IPS-NIHi7 (cell line): ENCODE measurements around the gene GPR32.
"Not testable (repeated sequence)": the region's sequence is repeated elsewhere in the genome, so short reads cannot be mapped to it uniquely, and the experiment has no call there.

Experiments
- DNase-seq: peaks from one replicate; pipeline ENCODE4 v3.0.0; 2012; ENCODE audit warnings: mixed read lengths; ENCODE audit errors: extremely low spot score

GPR32 gene

GRCh38 chr19:50770164-50770563 is at the start of gene GPR32:
TSS of gene GPR32 (plus strand) at chr19:50770464. CDS start at chr19:50770601, 137 bp downstream.
- not testable (repeated sequence) for DNase-seq

- no peak for DNase-seq
Observed at GRCh38 chr19:50720921-50721381, 49.3 kb upstream of the GPR32 start.

GRCh38 chr19:50721441-50722137 is 48.7 kb upstream of the GPR32 start:
- no peak for DNase-seq

- no peak for DNase-seq
Observed at GRCh38 chr19:50722201-50723013, 47.9 kb upstream of the GPR32 start.

- no peak for DNase-seq
Observed at GRCh38 chr19:50723069-50723468, 47.2 kb upstream of the GPR32 start, which contains the start of gene CLEC11A. TSS of gene CLEC11A (plus strand) at chr19:50723364. CDS start at chr19:50723526, 162 bp downstream.

- no peak for DNase-seq
Observed at GRCh38 chr19:50723735-50724521, 46.3 kb upstream of the GPR32 start.

GRCh38 chr19:50724522-50725217 is 45.6 kb upstream of the GPR32 start:
- DNase-seq, result peak; percentile 99

- no peak for DNase-seq
Observed at GRCh38 chr19:50725218-50725910, 44.9 kb upstream of the GPR32 start.

- DNase-seq, result no peak
Observed at GRCh38 chr19:50725911-50726230, 44.4 kb upstream of the GPR32 start.

GRCh38 chr19:50728084-50728737 is 42.1 kb upstream of the GPR32 start:
- peak; percentile 95 for DNase-seq

GRCh38 chr19:50729894-50730293 is 40.4 kb upstream of the GPR32 start:
- no peak for DNase-seq

- DNase-seq, result no peak
Observed at GRCh38 chr19:50735869-50736268, 34.4 kb upstream of the GPR32 start.

GRCh38 chr19:50736338-50736737 is 33.9 kb upstream of the GPR32 start:
- DNase-seq, result no peak

GRCh38 chr19:50739132-50739913 is 30.9 kb upstream of the GPR32 start:
- no peak for DNase-seq

GRCh38 chr19:50739914-50740426 is 30.3 kb upstream of the GPR32 start:
- DNase-seq, result no peak

GRCh38 chr19:50741179-50741933 is 28.9 kb upstream of the GPR32 start:
- no peak for DNase-seq

- DNase-seq, result no peak
Observed at GRCh38 chr19:50743537-50743936, 26.7 kb upstream of the GPR32 start.

- no peak for DNase-seq
Observed at GRCh38 chr19:50745221-50745620, 25.0 kb upstream of the GPR32 start.

- DNase-seq, result not testable (repeated sequence)
Observed at GRCh38 chr19:50747141-50747540, 23.1 kb upstream of the GPR32 start.
